Endothelial cell of umbilical vein (primary cell): ENCODE data around the gene AKAP6. TPM values are rescaled to one million over a fixed set of nuclear protein-coding genes. Genes with fewer than 3 reads are reported as not detected.

Experiments used
- BruUV-seq: library from RNA; stranded (reverse); fragments of 400-500 nt; replicated peaks from 2 replicates; lab custom pipeline; 2021; lab: Mats Ljungman, UMichigan
- CTCF ChIA-PET: fragments of 300-600, 350-600 bp; sonication (Branson Sonifier 250); formaldehyde crosslinking; loops from one replicate; lab custom pipeline; 2021; ENCODE audit warnings: antibody characterized with exemption, inconsistent platforms; lab: Charles Lee
- POLR2A ChIA-PET: fragments of 300-600, 350-600 bp; sonication (Branson Sonifier 250); formaldehyde crosslinking; loops from one replicate; lab custom pipeline; 2021; ENCODE audit warnings: antibody characterized with exemption, inconsistent platforms; lab: Charles Lee
- DNase-seq: peaks from one replicate; pipeline ENCODE4 v3.0.0-alpha.2; 2011; ENCODE audit warnings: low read depth, low spot score
- FAIRE-seq: peaks from 2 replicates; lab custom pipeline; 2011; peaks lifted over from hg19 to GRCh38; lab: Jason Lieb, UNC
- H2AFZ ChIP-seq: 2 replicates; pipeline ENCODE4 v1.6.0; 2012; ENCODE audit warnings: low read depth, low read length, control low read depth, inconsistent platforms
- H3K27ac ChIP-seq: 2 replicates; pipeline ENCODE4 v1.5.1; 2011; ENCODE audit warnings: low read depth, mild to moderate bottlenecking, control low read depth, low read length, moderate library complexity; ENCODE audit not compliant: insufficient read depth
- H3K27me3 ChIP-seq, 2 experiments: 2 replicates each; pipeline versions ENCODE4 v1.6.0 to v1.6.1; 2011; ENCODE audit warnings: low read length in 2 of 2, mixed read lengths in 1 of 2; ENCODE audit not compliant: control insufficient read depth in 2 of 2, insufficient read depth in 2 of 2
- H3K36me3 ChIP-seq, 2 experiments: 2 replicates in 1 of 2; 3 replicates in 1 of 2; pipeline ENCODE4 v1.5.1; 2011; ENCODE audit warnings: low read length in 2 of 2, mild to moderate bottlenecking in 1 of 2, moderate library complexity in 1 of 2; ENCODE audit not compliant: control insufficient read depth in 2 of 2, insufficient read depth in 2 of 2; ENCODE audit errors: extremely low read depth in 1 of 2
- H3K4me1 ChIP-seq: 3 replicates; pipeline ENCODE4 v1.5.1; 2011; ENCODE audit warnings: mild to moderate bottlenecking, low read length; ENCODE audit not compliant: control insufficient read depth, insufficient read depth; ENCODE audit errors: extremely low read depth
- H3K4me2 ChIP-seq: 2 replicates; pipeline ENCODE4 v1.6.1; 2011; ENCODE audit warnings: low read length, control low read depth, mixed read lengths; ENCODE audit not compliant: insufficient read depth
- H3K4me3 ChIP-seq, 3 experiments: fragments of 200-600 bp in 1 of 3; sonication (generic), shearing (Covaris generic) in 1 of 3; replicated peaks in 1 of 3; 2 replicates each; pipeline ENCODE4 v1.5.1; 2011 to 2016; ENCODE audit warnings: control low read depth in 3 of 3, low read length in 3 of 3, mild to moderate bottlenecking in 2 of 3, inconsistent platforms in 1 of 3, low read depth in 1 of 3, moderate library complexity in 1 of 3; ENCODE audit not compliant: insufficient read depth in 1 of 3
- H3K79me2 ChIP-seq: 2 replicates; pipeline ENCODE4 v1.6.0; 2012; ENCODE audit warnings: low read length, inconsistent platforms; ENCODE audit not compliant: control insufficient read depth, insufficient read depth
- H3K9ac ChIP-seq: replicated peaks from 2 replicates; pipeline ENCODE3; 2011; ENCODE audit warnings: low read length, control low read depth; ENCODE audit not compliant: insufficient read depth; ENCODE audit errors: extremely low read depth
- H3K9me1 ChIP-seq: replicated peaks from 3 replicates; pipeline ENCODE4 v1.6.0; 2011; ENCODE audit warnings: mild to moderate bottlenecking, low read length; ENCODE audit not compliant: control insufficient read depth, insufficient read depth; ENCODE audit errors: extremely low read depth
- H3K9me3 ChIP-seq: replicated peaks from 2 replicates; pipeline ENCODE4 v1.5.1; 2012; ENCODE audit warnings: low read length, inconsistent platforms; ENCODE audit not compliant: control insufficient read depth, insufficient read depth
- H4K20me1 ChIP-seq: replicated peaks from 2 replicates; pipeline ENCODE3; 2011; ENCODE audit warnings: mild to moderate bottlenecking, low read length; ENCODE audit not compliant: control insufficient read depth, insufficient read depth; ENCODE audit errors: extremely low read depth
- CTCF ChIP-seq, 2 donors: IDR thresholded peaks; 1 replicate in 1 of 2; 2 replicates in 1 of 2; pipeline ENCODE4 v1.5.1; 2011; ENCODE audit warnings: low read length in 2 of 2, mild to moderate bottlenecking in 2 of 2, moderate library complexity in 2 of 2, control low read depth in 1 of 2, inconsistent platforms in 1 of 2, low read depth in 1 of 2; ENCODE audit not compliant: insufficient read depth in 1 of 2; ENCODE audit errors: extremely low read depth in 1 of 2
- EZH2 ChIP-seq: IDR thresholded peaks from 2 replicates; pipeline ENCODE4 v1.6.1; 2012; ENCODE audit warnings: borderline replicate concordance, low read depth, mild to moderate bottlenecking, moderate library complexity, low read length, inconsistent platforms; ENCODE audit not compliant: severe bottlenecking
- FOS ChIP-seq: IDR thresholded peaks from 2 replicates; pipeline ENCODE4 v1.6.1; 2011; ENCODE audit warnings: mild to moderate bottlenecking, low read length, moderate library complexity, borderline replicate concordance; ENCODE audit not compliant: insufficient read depth
- GATA2 ChIP-seq: IDR thresholded peaks from 2 replicates; pipeline ENCODE4 v1.7.0; 2011; ENCODE audit warnings: low read depth, mild to moderate bottlenecking, moderate library complexity, mixed read lengths, low read length; ENCODE audit not compliant: insufficient read length, insufficient read depth
- JUN ChIP-seq: IDR thresholded peaks from 2 replicates; pipeline ENCODE4 v1.6.1; 2011; ENCODE audit warnings: borderline replicate concordance, low read depth; ENCODE audit not compliant: insufficient read length, insufficient read depth
- MAX ChIP-seq: IDR thresholded peaks from 2 replicates; pipeline ENCODE4 v1.6.1; 2011; ENCODE audit not compliant: insufficient read depth, insufficient read length
- MYC ChIP-seq: IDR thresholded peaks from one replicate; pipeline ENCODE4 v1.6.1; 2011; ENCODE audit warnings: mild to moderate bottlenecking, low read depth, low read length
- POLR2A ChIP-seq: IDR thresholded peaks from 2 replicates; pipeline ENCODE4 v1.6.1; 2012; ENCODE audit warnings: low read depth, mild to moderate bottlenecking, control low read depth, low read length
- POLR2AphosphoS5 ChIP-seq: IDR thresholded peaks from 2 replicates; pipeline ENCODE4 v1.6.1; 2012; ENCODE audit warnings: low read depth, mild to moderate bottlenecking, control low read depth, low read length, moderate library complexity; ENCODE audit not compliant: insufficient read depth
- dilution Hi-C: fragments of 300-500 bp; cut with MboI; formaldehyde crosslinking; loops from one replicate; pipeline ENCODE4 v1.15.0; 2019; ENCODE audit warnings: low sequenced_read_pairs; ENCODE audit not compliant: extremely low pct_ligation_motif_present
- intact Hi-C: fragments of 100-400 bp; cut with micrococcal nuclease; formaldehyde crosslinking; loops from one replicate; pipeline ENCODE4 v1.10.0; 2022
- polyA plus RNA-seq, 4 experiments: library from polyadenylated mRNA; depleted of rRNA in 3 of 4; stranded (reverse) in 3 of 4; unstranded in 1 of 4; fragments of >200 nt; gene quantifications; 2 replicates each; pipeline versions ENCODE4 v1.2.1 to v1.2.3, GENCODE V29; 2011 to 2012; ENCODE audit warnings: missing spikeins in 1 of 4
- total RNA-seq: library from RNA; stranded (reverse); gene quantifications from 2 replicates; pipeline ENCODE4 v1.2.3, GENCODE V29; 2021

Gene AKAP6
- total and polyA plus RNA-seq, 2 donors (not counting 3 experiments of a cell fraction or from before 2014, with no cell fraction given): 0.03 to 0.49 TPM

GRCh38 chr14:32637582-32637981 is 308.5 kb downstream of the AKAP6 start:
- H3K79me2 ChIP-seq: no peaks in the 10 kb centered on the region
- H3K4me1 ChIP-seq: no peaks in the 10 kb centered on the region
- H4K20me1 ChIP-seq: no peaks in the 10 kb centered on the region
- no peak overlapping the region for H3K9ac ChIP-seq
- intact Hi-C loops: no loop called here
- no peaks in the 10 kb centered on the region for H3K9me1 ChIP-seq
- BruUV-seq: no TSS peak
- no peak overlapping the region for H3K4me2 ChIP-seq
- no peak overlapping the region for H2AFZ ChIP-seq
- ChIA-PET CTCF (no interaction called here), POLR2A (no interaction called here)
- H3K36me3 ChIP-seq: no peaks in the 10 kb centered on the region
- H3K27me3 ChIP-seq: peaks cover 0 to 3% of the 10 kb centered on the region in 2 experiments
- H3K4me3 ChIP-seq: no peak overlapping the region
- no peak overlapping the region for H3K27ac ChIP-seq
- DNase-seq: no peak
- no peak for TF ChIP-seq MAX
- no peak for TF ChIP-seq MYC
- H3K9me3 ChIP-seq: no peaks in the 10 kb centered on the region
- no peak for FAIRE-seq
- dilution Hi-C loops: no loop called here

GRCh38 chr14:32639208-32639607 is 310.1 kb downstream of the AKAP6 start:
- no peaks in the 10 kb centered on the region for H3K4me1 ChIP-seq
- ChIA-PET CTCF (no interaction called here), POLR2A (no interaction called here)
- dilution Hi-C loops: no loop called here
- H3K4me3 ChIP-seq: no peak overlapping the region
- no TSS peak for BruUV-seq
- no peak overlapping the region for H3K27ac ChIP-seq
- H3K9me1 ChIP-seq: no peaks in the 10 kb centered on the region
- no peak overlapping the region for H3K4me2 ChIP-seq
- FAIRE-seq (no peak), DNase-seq (no peak)
- no peaks in the 10 kb centered on the region for H3K36me3 ChIP-seq
- H3K9me3 ChIP-seq: no peaks in the 10 kb centered on the region
- no peaks in the 10 kb centered on the region for H4K20me1 ChIP-seq
- H3K27me3 ChIP-seq: no peaks in the 10 kb centered on the region
- H3K9ac ChIP-seq: no peak overlapping the region
- intact Hi-C loops: no loop called here
- no peak for TF ChIP-seq JUN
- TF ChIP-seq MYC: no peak
- TF ChIP-seq POLR2A: no peak
- TF ChIP-seq EZH2: no peak
- TF ChIP-seq FOS: no peak
- no peak for TF ChIP-seq POLR2AphosphoS5
- TF ChIP-seq CTCF (IDR thresholded peaks at IDR 0.05; ENCODE audit: extremely low read depth in 1 of 2, insufficient read depth in 1 of 2, low read depth in 1 of 2, low read length in 2 of 2): no peak
- no peak for TF ChIP-seq GATA2
- no peak for TF ChIP-seq MAX
- H2AFZ ChIP-seq: no peak overlapping the region
- no peaks in the 10 kb centered on the region for H3K79me2 ChIP-seq
